HG03175 (cell line): ENCODE results near the gene FBLL1.
"Not testable (repeated sequence)": the region's sequence is repeated elsewhere in the genome, so short reads cannot be mapped to it uniquely, and the experiment has no call there.

Experiments
- ATAC-seq: cut with Tn5 transposase; IDR thresholded peaks from one replicate; pipeline ENCODE4 v1.9.1; 2021; ENCODE audit warnings: mild to moderate bottlenecking, moderate library complexity; ENCODE audit not compliant: unreplicated experiment

Gene FBLL1

GRCh38 chr5:168528521-168529373, at the start of gene FBLL1:
TSS of gene FBLL1 (plus strand) at chr5:168529305. CDS start at chr5:168529505, 200 bp downstream.
- ATAC-seq = no peak

DNA sequence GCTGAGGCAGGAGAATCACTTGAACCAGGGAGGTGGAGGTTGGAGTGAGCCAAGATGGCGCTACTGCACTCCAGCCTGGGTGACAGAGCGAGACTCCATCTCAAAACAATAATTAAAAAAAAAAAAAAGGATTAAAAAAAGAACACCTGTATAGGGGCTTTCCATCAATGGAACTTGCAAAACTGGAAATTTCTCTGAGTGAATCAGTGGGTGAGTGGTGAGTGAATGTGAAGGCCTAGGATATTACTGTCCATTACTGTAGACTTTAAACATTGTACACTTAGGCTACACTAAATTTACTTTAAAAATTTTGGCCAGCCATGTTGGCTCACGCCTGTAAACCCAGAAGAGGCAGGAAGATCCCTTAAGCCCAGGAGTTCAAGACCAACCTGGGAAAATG, 48.5 kb upstream of the FBLL1 start:
- ATAC-seq = no peak

GRCh38 chr5:168481330-168481788, 47.7 kb upstream of the FBLL1 start:
- ATAC-seq = peak; percentile 68

- no peak for ATAC-seq
These were observed 46.7 kb upstream of the FBLL1 start for GRCh38 chr5:168482361-168482760.

DNA sequence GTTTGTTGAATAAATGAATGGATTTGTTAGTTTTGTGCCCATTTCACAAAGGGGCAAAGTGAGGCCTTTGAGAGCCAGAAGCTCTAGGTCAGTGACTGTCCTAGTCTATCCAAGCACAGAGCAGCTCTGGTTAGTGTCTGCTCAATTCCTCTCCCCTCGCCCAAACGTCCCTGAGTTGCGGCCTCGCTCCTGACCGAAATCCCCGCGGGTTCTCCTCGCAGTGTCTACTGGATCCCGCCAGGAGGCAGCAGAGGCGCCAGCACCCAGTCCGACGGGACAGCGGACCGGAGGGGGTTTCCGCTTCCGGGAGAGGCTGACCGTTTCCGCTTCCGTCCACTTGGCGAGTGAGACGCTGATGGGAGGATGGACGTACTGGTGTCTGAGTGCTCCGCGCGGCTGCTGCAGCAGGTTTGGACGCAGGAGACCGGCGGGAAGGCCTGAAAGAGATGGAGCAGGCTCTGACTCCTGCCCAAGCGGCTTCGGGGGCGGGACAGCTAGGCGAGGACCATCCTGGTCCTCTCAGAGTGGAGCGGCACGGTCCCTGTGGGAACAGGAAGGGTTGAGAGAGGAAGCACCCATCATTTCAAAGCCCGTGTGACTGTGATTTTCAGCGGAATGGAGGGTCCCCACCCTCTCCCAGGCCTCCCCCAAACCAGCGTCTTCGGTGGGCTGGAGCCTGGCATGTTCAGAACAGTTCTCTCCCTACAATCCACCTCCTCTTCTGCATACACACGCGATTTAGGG, 42.8 kb upstream of the FBLL1 start, which contains the start of gene RARS1:
TSS of gene RARS1 (plus strand) at position 336 of the 744 bp plus-strand sequence. CDS start at position 364, 28 bp downstream.
- peak; percentile 94 for ATAC-seq

GRCh38 chr5:168489059-168489458, 40.0 kb upstream of the FBLL1 start:
- no peak for ATAC-seq

- ATAC-seq = no peak
These were observed 35.0 kb upstream of the FBLL1 start for GRCh38 chr5:168494057-168494555.

DNA sequence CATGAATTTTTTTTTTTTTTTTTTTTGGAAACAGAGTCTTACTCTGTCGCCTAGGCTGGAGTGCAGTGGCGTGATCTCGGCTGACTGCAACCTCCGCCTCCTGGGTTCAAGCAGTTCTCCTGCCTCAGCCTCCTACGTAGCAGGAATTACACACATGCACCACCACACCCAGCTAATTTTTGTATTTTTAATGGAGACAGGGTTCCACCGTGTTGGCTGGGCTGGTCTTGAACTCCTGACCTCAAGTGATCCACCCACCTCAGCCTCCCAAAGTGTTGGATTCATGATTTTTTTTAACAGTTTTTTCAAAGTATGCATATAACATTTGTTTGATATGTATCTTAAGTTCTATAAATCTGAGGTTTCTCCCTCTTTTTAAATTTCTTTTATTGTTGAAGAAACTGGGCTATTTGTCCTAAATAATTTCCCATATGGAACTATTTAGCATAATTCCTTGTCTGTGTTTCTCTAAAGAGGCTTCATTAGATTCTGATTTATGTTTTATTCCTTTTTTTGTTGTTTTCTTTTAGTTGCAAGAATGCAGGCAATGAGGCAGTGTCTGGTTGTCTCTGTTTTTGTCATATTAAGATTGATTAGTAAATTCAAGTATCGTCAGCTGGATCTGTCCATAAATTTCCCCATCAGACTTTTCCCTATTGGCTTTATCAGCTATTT, 26.4 kb upstream of the FBLL1 start:
- no peak for ATAC-seq

DNA sequence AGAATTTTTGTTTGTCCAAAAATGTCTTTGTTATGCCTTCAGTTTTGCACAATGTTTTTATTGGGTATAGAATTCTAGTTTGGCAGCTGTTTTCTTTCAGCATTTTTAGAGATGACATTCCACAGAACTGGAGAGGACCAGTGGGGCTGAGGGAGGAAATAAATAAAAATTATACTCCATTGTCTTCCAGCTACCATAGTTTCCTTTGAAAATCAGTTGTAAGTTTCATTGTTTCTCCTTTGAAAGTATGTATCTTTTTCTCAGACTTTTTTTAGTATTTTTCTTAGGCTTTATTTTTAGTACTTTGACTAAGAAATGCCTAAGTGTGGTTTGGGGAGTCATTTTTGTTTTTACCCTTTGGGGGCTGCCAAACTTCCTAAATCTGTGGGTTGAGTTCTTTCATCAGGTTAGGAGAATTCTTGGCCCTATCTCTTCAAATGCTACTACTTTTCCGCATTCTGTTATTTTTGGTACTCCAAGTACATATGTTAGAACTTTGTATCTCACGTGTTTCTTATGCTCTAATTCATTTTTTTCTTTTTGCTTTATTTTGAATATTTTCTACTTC, 15.2 kb upstream of the FBLL1 start:
- no peak for ATAC-seq

GRCh38 chr5:168525856-168526255, 3.2 kb upstream of the FBLL1 start:
- no peak for ATAC-seq

DNA sequence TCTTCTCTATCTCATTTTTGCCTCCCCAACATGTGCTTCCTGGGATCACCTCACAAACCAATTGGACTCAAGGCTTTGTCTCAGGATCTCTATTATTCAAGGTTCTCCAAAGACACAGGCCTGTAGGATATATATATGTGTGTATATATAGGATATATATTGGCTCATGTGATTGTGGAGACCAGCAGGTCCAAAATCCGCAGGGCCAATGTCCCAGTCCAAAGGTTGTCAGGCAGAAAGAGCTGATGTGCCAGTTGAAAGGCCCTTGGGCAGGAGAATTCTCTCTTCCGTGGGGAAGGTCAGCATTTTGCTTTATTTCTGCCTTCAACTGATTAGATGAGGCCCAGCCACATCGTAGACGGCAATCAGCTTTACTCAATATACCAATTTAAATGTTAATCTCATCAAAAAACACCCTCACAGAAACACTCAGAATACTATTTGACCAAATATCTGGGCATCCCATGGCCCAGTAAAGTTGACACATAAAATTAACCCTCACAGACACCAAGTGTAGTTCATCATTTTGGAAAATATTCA, 1.3 kb upstream of the FBLL1 start:
- ATAC-seq = no peak

GRCh38 chr5:168529374-168530234, 499 bp downstream of the FBLL1 start:
- no peak for ATAC-seq

- no peak for ATAC-seq
These were observed 1.6 kb downstream of the FBLL1 start for GRCh38 chr5:168530621-168531150.

DNA sequence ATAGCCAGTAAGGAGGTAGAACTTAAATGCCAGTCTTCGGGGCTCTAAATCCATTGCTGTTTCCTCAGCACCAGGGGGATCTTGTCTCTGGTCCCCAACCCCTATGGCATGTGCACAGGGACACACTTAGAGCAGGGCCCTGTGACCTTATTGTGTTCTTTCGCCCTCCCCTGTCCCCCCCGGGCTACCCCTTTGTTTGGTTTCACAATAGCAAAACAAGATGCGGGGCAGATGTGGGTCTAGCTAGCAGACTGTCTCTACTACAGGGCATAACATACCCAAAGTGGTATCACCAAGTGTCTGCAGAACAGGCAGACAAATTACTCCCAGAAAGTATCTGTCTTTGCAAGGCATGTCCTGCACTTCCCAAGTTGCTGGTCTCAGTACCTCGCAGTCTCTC, 2.1 kb downstream of the FBLL1 start:
- no peak for ATAC-seq

DNA sequence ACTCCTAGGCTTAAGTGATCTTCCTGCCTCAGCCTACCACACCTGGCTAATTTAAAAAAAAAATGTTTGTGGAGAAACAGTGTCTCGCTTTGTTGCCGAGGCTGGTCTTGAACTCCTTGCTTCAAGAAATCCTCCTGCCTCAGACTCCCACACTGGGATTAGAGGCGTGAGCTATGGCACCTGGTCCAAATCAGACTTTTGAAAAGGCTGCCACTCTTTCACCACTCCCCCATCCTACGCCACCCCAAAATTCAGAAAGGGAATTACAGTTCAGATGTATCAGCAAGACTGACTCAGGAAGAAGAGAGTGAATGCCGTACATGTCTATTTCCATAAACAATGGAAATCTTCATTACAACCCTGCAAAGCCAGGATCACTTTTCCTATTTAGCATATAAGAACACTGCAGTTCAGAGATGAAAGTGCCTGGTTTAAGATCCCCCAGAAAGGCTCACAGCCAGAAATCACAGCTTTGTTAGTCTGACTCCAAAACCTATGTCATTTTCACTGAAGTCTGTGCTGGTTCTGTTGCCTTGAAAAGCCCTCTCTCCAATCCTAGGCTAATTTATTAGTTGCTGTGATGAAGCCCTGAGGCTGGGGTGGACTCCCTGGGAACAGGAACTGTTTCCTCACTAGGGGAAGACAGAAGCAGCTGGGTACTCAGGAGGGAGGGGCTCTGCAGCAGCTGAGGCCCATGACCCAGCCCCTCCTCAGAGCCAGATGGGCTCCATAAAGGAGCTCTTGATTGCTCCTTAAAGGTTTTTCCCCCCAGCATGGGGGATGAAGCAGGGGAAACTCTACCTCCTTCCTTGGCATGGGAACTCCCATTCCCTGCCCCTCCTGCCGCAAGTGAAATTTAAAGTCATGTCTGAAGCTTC, 3.1 kb downstream of the FBLL1 start:
- ATAC-seq = no peak

DNA sequence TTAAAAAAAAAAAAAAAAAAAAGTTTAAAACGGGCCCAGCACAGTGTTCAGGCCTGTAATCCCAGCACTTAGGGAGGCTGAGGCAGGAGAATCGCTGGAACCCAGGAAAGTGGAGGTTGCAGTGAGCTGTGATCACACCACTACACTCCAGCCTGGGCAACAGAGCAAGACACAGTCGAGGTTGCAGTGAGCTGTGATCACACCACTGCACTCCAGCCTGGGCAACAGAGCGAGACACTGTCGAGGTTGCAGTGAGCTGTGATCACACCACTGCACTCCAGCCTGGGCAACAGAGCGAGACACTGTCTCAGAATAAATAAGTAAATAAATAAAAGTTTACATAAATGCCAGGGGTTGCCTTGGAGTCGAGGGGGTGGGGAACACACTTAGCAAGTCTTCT, 5.2 kb downstream of the FBLL1 start:
- ATAC-seq = not testable (repeated sequence)

- ATAC-seq = no peak
These were observed 8.1 kb downstream of the FBLL1 start for GRCh38 chr5:168537176-168537575.

DNA sequence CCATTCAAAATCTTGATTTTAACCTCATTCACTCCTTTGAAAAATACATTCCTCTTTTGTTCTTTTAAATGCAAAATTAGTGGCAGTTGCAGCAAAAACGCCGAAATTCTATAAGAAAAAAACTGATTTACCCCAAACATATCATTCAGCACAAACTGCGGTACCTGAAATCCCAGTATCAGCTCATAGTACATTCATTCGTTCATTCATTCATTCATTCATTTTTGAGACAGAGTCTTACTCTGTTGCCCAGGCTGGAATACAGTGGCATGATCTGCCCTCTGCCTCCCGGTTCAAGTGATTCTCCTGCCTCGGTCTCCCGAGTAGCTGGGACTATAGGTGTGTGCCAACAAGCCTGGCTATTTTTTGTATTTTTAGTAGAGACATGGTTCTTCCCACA, 20.4 kb downstream of the FBLL1 start:
- no peak for ATAC-seq
